Activated naive CD8-positive, alpha-beta T cell treated with anti-CD3 and anti-CD28 coated beads, Interleukin-2, amount 10 ng/mL, durations not matched to agents 7 days and 5 days (primary cell): ENCODE data around the gene ETV7. TPM values are rescaled to one million over a fixed set of nuclear protein-coding genes. Genes with fewer than 3 reads are reported as not detected.

Experiments
- ATAC-seq: fragments of 150-1000 bp; cut with Tn5 transposase; one replicate; pipeline ENCODE4 v1.10.0; 2021; ENCODE audit warnings: low read depth, moderate library complexity
- POLR2A ChIA-PET: fragments of 350-600 bp; sonication (Branson Sonifier 250); formaldehyde crosslinking; loops from one replicate; lab custom pipeline; 2021; ENCODE audit warnings: antibody characterized with exemption; lab: Charles Lee
- DNase-seq: peaks from one replicate; pipeline ENCODE4 v3.0.0; 2021
- H3K27ac Mint-ChIP-seq: one replicate; pipeline ENCODE4 v1.8.0; 2022; ENCODE audit warnings: mild to moderate bottlenecking, mixed read lengths
- H3K27me3 Mint-ChIP-seq: one replicate; pipeline ENCODE4 v1.8.0; 2022; ENCODE audit warnings: mild to moderate bottlenecking, moderate library complexity, mixed read lengths
- H3K36me3 Mint-ChIP-seq: one replicate; pipeline ENCODE4 v1.8.0; 2021; ENCODE audit warnings: mild to moderate bottlenecking, mixed read lengths
- H3K4me1 Mint-ChIP-seq: one replicate; pipeline ENCODE4 v1.8.0; 2021; ENCODE audit warnings: mixed read lengths
- H3K4me3 Mint-ChIP-seq: one replicate; pipeline ENCODE4 v1.8.0; 2022; ENCODE audit warnings: mild to moderate bottlenecking, moderate library complexity, mixed read lengths
- H3K9me3 Mint-ChIP-seq: one replicate; pipeline ENCODE4 v1.8.0; 2021; ENCODE audit warnings: mixed read lengths
- total RNA-seq, 2 experiments: library from RNA; stranded (reverse); gene quantifications; one replicate each; pipeline ENCODE4 v1.2.3, GENCODE V29; 2021

The ETV7 gene
- total RNA-seq, 2 experiments from 2014 or later: 8.7 to 9.8 TPM

- Mint-ChIP-seq H3K4me1 (peaks cover 7% of the 10 kb centered on the region), H3K9me3 (no peaks in the 10 kb centered on the region), H3K27me3 (no peaks in the 10 kb centered on the region), H3K4me3 (no peak overlapping the region), H3K36me3 (peaks cover 13% of the 10 kb centered on the region), H3K27ac (peak overlapping the region; percentile 15)
- ATAC-seq (no peak), DNase-seq (no peak)
- POLR2A ChIA-PET: interaction anchor here (0.6 kb wide), 1 partner anchor 9 kb away, joined by 3 read pairs; no protein-coding TSS in a partner anchor
These were observed 7.3 kb downstream of the ETV7 start for GRCh38 chr6:36380166-36380565.

DNA sequence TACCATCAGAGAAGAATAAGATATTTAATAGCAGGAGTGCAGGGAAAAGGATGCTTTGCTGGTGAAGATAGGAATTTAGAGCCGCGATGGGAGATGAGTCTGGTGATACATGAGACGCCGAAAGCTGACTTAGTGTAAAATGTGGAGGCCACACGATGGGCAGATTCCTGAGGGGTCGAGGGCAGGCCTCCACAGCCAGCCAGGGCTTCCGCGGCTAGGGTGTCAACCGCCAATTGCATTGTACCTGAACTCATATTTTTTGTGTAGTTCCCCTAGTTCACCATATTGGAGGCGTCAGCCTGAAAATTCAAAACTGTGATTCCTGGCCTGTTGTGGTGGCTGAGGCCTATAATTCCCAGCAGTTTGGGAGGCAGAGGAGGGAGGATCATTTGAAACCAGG, 8.5 kb downstream of the ETV7 start:
- Mint-ChIP-seq H3K4me1 (no peaks in the 10 kb centered on the region), H3K9me3 (no peaks in the 10 kb centered on the region), H3K27ac (peak overlapping the region; percentile 5), H3K36me3 (peaks cover 9% of the 10 kb centered on the region), H3K4me3 (no peak overlapping the region), H3K27me3 (no peaks in the 10 kb centered on the region)
- ATAC-seq: no peak
- POLR2A ChIA-PET: no interaction called here
- DNase-seq: no peak

GRCh38 chr6:36378243-36378920, 9.1 kb downstream of the ETV7 start:
- POLR2A ChIA-PET: no interaction called here

GRCh38 chr6:36377594-36377993, 9.9 kb downstream of the ETV7 start:
- ATAC-seq (no peak), DNase-seq (no peak)
- Mint-ChIP-seq H3K27ac (no peak overlapping the region), H3K9me3 (no peaks in the 10 kb centered on the region), H3K4me1 (no peaks in the 10 kb centered on the region), H3K4me3 (no peak overlapping the region), H3K36me3 (peaks cover 5% of the 10 kb centered on the region), H3K27me3 (no peaks in the 10 kb centered on the region)
- POLR2A ChIA-PET: no interaction called here

More at GRCh38 chr6:36378243-36378920, 9.1 kb downstream of the ETV7 start:
- Mint-ChIP-seq H3K4me3 (no peak overlapping the region), H3K27me3 (no peaks in the 10 kb centered on the region), H3K36me3 (peaks cover 9% of the 10 kb centered on the region), H3K9me3 (no peaks in the 10 kb centered on the region), H3K27ac (peak overlapping the region; percentile 5), H3K4me1 (no peaks in the 10 kb centered on the region)
- DNase-seq (no peak), ATAC-seq (no peak)

DNA sequence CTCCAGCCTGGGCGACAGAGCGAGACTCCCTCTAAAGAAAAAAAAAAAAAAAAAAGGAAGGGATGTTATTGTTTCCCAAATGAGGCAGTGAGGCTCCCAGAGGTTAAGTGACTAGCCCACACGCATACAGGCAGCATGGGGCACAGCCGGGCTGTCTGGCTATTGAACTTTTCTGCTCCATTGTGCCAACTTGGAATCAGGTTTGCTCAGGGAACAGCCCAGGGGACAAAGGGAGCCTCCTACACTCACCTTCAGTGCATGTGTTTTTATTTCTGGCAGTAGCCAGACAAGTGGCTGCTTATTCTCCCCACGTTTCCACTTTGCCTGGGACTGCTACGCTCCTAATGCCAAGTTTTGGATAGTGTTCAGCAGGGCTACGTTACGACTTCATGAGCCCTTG, 10.7 kb downstream of the ETV7 start:
- Mint-ChIP-seq H3K36me3 (peaks cover 10% of the 10 kb centered on the region), H3K27me3 (no peaks in the 10 kb centered on the region), H3K4me1 (no peaks in the 10 kb centered on the region), H3K27ac (no peak overlapping the region), H3K4me3 (no peak overlapping the region), H3K9me3 (no peaks in the 10 kb centered on the region)
- ATAC-seq (no peak), DNase-seq (no peak)
- POLR2A ChIA-PET: interaction anchor here (0.7 kb wide), 1 partner anchor 203 kb away, joined by 6 read pairs; no protein-coding TSS in a partner anchor

- DNase-seq: no peak
- no peaks in the 10 kb centered on the region for H3K27me3 Mint-ChIP-seq
- H3K27ac Mint-ChIP-seq: no peak overlapping the region
- H3K9me3 Mint-ChIP-seq: no peaks in the 10 kb centered on the region
- no peak overlapping the region for H3K4me3 Mint-ChIP-seq
- no peaks in the 10 kb centered on the region for H3K4me1 Mint-ChIP-seq
- H3K36me3 Mint-ChIP-seq: peaks cover 11% of the 10 kb centered on the region
- POLR2A ChIA-PET: interaction anchor here (0.7 kb wide), 1 partner anchor 204 kb away, joined by 6 read pairs; no protein-coding TSS in a partner anchor
- no peak for ATAC-seq
These were observed 11.3 kb downstream of the ETV7 start for GRCh38 chr6:36376183-36376582.

GRCh38 chr6:36375644-36376155, 11.8 kb downstream of the ETV7 start:
- POLR2A ChIA-PET: no interaction called here
- ATAC-seq (no peak), DNase-seq (no peak)
- Mint-ChIP-seq H3K36me3 (peaks cover 11% of the 10 kb centered on the region), H3K4me3 (no peak overlapping the region), H3K4me1 (no peaks in the 10 kb centered on the region), H3K9me3 (no peaks in the 10 kb centered on the region), H3K27ac (no peak overlapping the region), H3K27me3 (no peaks in the 10 kb centered on the region)

GRCh38 chr6:36374972-36375371, 12.5 kb downstream of the ETV7 start:
- no peaks in the 10 kb centered on the region for H3K9me3 Mint-ChIP-seq
- no peaks in the 10 kb centered on the region for H3K4me1 Mint-ChIP-seq
- peaks cover 11% of the 10 kb centered on the region for H3K36me3 Mint-ChIP-seq
- DNase-seq: no peak
- POLR2A ChIA-PET: no interaction called here
- ATAC-seq: no peak
- H3K27me3 Mint-ChIP-seq: no peaks in the 10 kb centered on the region
- no peak overlapping the region for H3K4me3 Mint-ChIP-seq
- H3K27ac Mint-ChIP-seq: no peak overlapping the region

- no peaks in the 10 kb centered on the region for H3K9me3 Mint-ChIP-seq
These were observed 13.3 kb downstream of the ETV7 start for GRCh38 chr6:36374194-36374593.

DNA sequence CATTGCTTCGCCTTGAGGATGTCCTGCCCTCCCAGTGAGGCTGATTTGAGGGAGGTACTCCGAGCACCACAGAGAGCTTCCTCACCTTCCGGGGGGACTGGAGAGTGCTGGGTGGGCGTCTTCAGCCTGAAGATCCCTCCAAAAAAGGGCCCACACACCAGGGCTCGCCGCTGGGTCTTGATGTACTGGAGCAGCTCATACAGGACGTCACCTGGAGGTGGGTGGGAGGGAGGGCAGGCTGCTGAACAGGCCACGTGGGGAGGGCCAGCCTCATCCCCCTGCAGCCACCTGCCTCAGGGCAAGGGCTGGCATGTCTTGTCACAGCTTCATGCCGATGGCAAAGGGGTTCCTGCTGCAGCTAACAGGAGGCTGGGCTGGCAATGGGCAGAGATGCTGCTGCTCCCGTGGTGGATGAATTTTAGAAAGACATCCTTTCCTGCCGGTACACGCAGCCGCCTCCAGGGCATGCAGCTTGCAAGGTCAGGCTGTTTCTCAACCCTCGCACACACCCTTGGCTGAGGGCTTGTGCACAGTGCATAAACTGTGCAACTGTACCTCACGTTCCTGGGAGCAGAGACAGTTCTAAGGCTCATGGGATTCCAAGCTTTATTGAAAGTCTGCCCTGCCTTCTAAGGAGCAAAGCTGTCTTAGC, 14.0 kb downstream of the ETV7 start:
- Mint-ChIP-seq H3K27me3 (no peaks in the 10 kb centered on the region), H3K36me3 (peaks cover 14% of the 10 kb centered on the region), H3K4me3 (no peak overlapping the region), H3K4me1 (no peaks in the 10 kb centered on the region), H3K9me3 (no peaks in the 10 kb centered on the region), H3K27ac (no peak overlapping the region)
- POLR2A ChIA-PET: interaction anchor here (0.9 kb wide), 1 partner anchor 13 kb away, joined by 3 read pairs; no protein-coding TSS in a partner anchor
- DNase-seq: no peak
- ATAC-seq: no peak

More at GRCh38 chr6:36374194-36374593, 13.3 kb downstream of the ETV7 start:
- H3K36me3 Mint-ChIP-seq: peaks cover 11% of the 10 kb centered on the region
- POLR2A ChIA-PET: interaction anchor here (0.9 kb wide), 1 partner anchor 12 kb away, joined by 3 read pairs; no protein-coding TSS in a partner anchor
- no peak overlapping the region for H3K27ac Mint-ChIP-seq
- H3K4me3 Mint-ChIP-seq: no peak overlapping the region
- H3K4me1 Mint-ChIP-seq: no peaks in the 10 kb centered on the region
- DNase-seq (no peak), ATAC-seq (no peak)
- no peaks in the 10 kb centered on the region for H3K27me3 Mint-ChIP-seq

- ATAC-seq (no peak), DNase-seq (no peak)
- H3K4me3 Mint-ChIP-seq: no peak overlapping the region
- H3K4me1 Mint-ChIP-seq: peaks cover 1% of the 10 kb centered on the region
- no peaks in the 10 kb centered on the region for H3K9me3 Mint-ChIP-seq
- H3K27me3 Mint-ChIP-seq: no peaks in the 10 kb centered on the region
- POLR2A ChIA-PET: no interaction called here
- peaks cover 14% of the 10 kb centered on the region for H3K36me3 Mint-ChIP-seq
- no peak overlapping the region for H3K27ac Mint-ChIP-seq
These were observed 15.4 kb downstream of the ETV7 start for GRCh38 chr6:36372088-36372487.

GRCh38 chr6:36371211-36371610, 16.3 kb downstream of the ETV7 start:
- DNase-seq (no peak), ATAC-seq (no peak)
- H3K27me3 Mint-ChIP-seq: no peaks in the 10 kb centered on the region
- H3K27ac Mint-ChIP-seq: no peak overlapping the region
- H3K4me3 Mint-ChIP-seq: no peak overlapping the region
- peaks cover 1% of the 10 kb centered on the region for H3K4me1 Mint-ChIP-seq
- H3K9me3 Mint-ChIP-seq: no peaks in the 10 kb centered on the region
- POLR2A ChIA-PET: interaction anchor here (0.7 kb wide), 1 partner anchor 9 kb away, joined by 3 read pairs; no protein-coding TSS in a partner anchor
- peaks cover 13% of the 10 kb centered on the region for H3K36me3 Mint-ChIP-seq

- DNase-seq: no peak
- Mint-ChIP-seq H3K4me3 (no peak overlapping the region), H3K27ac (no peak overlapping the region), H3K27me3 (no peaks in the 10 kb centered on the region), H3K4me1 (peaks cover 1% of the 10 kb centered on the region), H3K36me3 (peaks cover 9% of the 10 kb centered on the region), H3K9me3 (no peaks in the 10 kb centered on the region)
- POLR2A ChIA-PET: interaction anchor here (0.7 kb wide), 1 partner anchor 9 kb away, joined by 3 read pairs; no protein-coding TSS in a partner anchor
- ATAC-seq: no peak
These were observed 16.8 kb downstream of the ETV7 start for GRCh38 chr6:36370638-36371037.
